Fibroblast of lung (primary cell): ENCODE results near the gene LENG9. TPM values are rescaled to one million over a fixed set of nuclear protein-coding genes. Genes with fewer than 3 reads are reported as not detected.
A peak's percentile ranks its signal among the peaks of the same experiment; 100 is the strongest.

Experiments used
- DNase-seq, 2 donors: peaks; one replicate each; pipeline versions ENCODE4 v3.0.0 to v3.0.0-alpha.2; 2010; ENCODE audit warnings: low read depth in 2 of 2
- H2AFZ ChIP-seq: 2 replicates; pipeline ENCODE4 v1.5.1; 2012; ENCODE audit warnings: low read length, control low read depth, inconsistent platforms
- H3K27ac ChIP-seq: 2 replicates; pipeline ENCODE4 v1.5.1; 2011; ENCODE audit warnings: low read length, control low read depth; ENCODE audit not compliant: insufficient read depth
- H3K27me3 ChIP-seq: 2 replicates; pipeline ENCODE4 v1.5.1; 2011; ENCODE audit warnings: mild to moderate bottlenecking, low read length; ENCODE audit not compliant: control insufficient read depth, insufficient read depth
- H3K36me3 ChIP-seq: 2 replicates; pipeline ENCODE4 v1.5.1; 2011; ENCODE audit warnings: low read length; ENCODE audit not compliant: control insufficient read depth, insufficient read depth
- H3K4me1 ChIP-seq: 2 replicates; pipeline ENCODE4 v1.5.1; 2011; ENCODE audit warnings: low read length; ENCODE audit not compliant: control insufficient read depth, insufficient read depth; ENCODE audit errors: extremely low read depth
- H3K4me2 ChIP-seq: 2 replicates; pipeline ENCODE4 v1.5.1; 2011; ENCODE audit warnings: low read length, control low read depth; ENCODE audit not compliant: insufficient read depth; ENCODE audit errors: extremely low read depth
- H3K4me3 ChIP-seq, 4 experiments: fragments of 200-600 bp in 1 of 4; sonication (generic) in 1 of 4; replicated peaks in 1 of 4; 2 replicates each; pipeline ENCODE4 v1.5.1; 2011 to 2016; ENCODE audit warnings: low read length in 4 of 4, low read depth in 3 of 4, mild to moderate bottlenecking in 3 of 4, control low read depth in 2 of 4, inconsistent platforms in 1 of 4, mixed read lengths in 1 of 4; ENCODE audit not compliant: insufficient read depth in 1 of 4; ENCODE audit errors: control extremely low read depth in 1 of 4
- H3K79me2 ChIP-seq: 2 replicates; pipeline ENCODE4 v1.5.1; 2012; ENCODE audit warnings: mild to moderate bottlenecking, low read length, inconsistent platforms; ENCODE audit not compliant: control insufficient read depth, insufficient read depth
- H3K9ac ChIP-seq: 2 replicates; pipeline ENCODE4 v1.5.1; 2011; ENCODE audit warnings: mild to moderate bottlenecking, low read length, control low read depth; ENCODE audit not compliant: insufficient read depth
- H3K9me3 ChIP-seq: 2 replicates; pipeline ENCODE4 v1.5.1; 2012; ENCODE audit warnings: low read depth, low read length; ENCODE audit not compliant: control insufficient read depth, insufficient read depth
- H4K20me1 ChIP-seq: 2 replicates; pipeline ENCODE4 v1.5.1; 2011; ENCODE audit warnings: low read length; ENCODE audit not compliant: control insufficient read depth, insufficient read depth; ENCODE audit errors: extremely low read depth
- EZH2 ChIP-seq: IDR thresholded peaks from 2 replicates; pipeline ENCODE4 v1.5.1; 2012; ENCODE audit warnings: low read length, control low read depth, mild to moderate bottlenecking; ENCODE audit errors: missing control alignments
- polyA plus RNA-seq, 2 donors: library from polyadenylated mRNA; depleted of rRNA in 1 of 2; stranded (reverse) in 1 of 2; unstranded in 1 of 2; fragments of >200 nt; gene quantifications; 2 replicates each; pipeline ENCODE4 v1.2.1, GENCODE V29; 2011 to 2012; ENCODE audit warnings: missing spikeins in 1 of 2
- total RNA-seq: library from RNA; depleted of rRNA; stranded (reverse); fragments of >200 nt; gene quantifications from 2 replicates; pipeline ENCODE4 v1.2.1, GENCODE V29; 2014
- TF ChIP-seq, protein P1 (sequence below), 2 donors: IDR thresholded peaks in 1 of 2; conservative IDR thresholded peaks in 1 of 2; 1 replicate in 1 of 2; 2 replicates in 1 of 2; pipeline ENCODE4 v1.5.1; 2011 to 2012; ENCODE audit warnings: low read length in 2 of 2, control low read depth in 1 of 2, inconsistent platforms in 1 of 2, low read depth in 1 of 2, mild to moderate bottlenecking in 1 of 2

The LENG9 gene
- total and polyA plus RNA-seq, 2 donors (not counting 1 experiment from before 2014, with no cell fraction given), result 0.84 to 16.7 TPM

DNA sequence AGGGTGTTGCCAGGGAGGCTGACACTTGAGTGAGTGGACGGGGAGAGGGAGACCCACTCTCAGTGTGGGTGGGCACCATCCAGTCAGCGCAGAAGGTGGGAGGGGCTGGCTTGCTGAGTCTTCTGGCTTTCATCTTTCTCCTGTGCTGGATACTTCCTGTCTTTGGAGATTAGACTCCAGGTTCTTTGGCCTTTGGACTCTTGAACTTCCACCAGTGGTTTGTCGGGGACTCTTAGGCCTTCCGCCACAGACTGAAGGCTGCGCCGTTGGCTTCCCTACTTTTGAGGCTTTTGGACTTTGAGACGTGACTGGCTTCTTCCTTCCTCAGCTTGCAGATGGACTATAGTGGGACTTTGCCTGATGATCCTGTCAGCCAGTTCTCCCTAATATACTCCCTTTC is 18.8 kb downstream of the LENG9 start:
- H3K27ac ChIP-seq, result no peak overlapping the region
- no peaks in the 10 kb centered on the region for H3K4me1 ChIP-seq
- no peak overlapping the region for H3K9ac ChIP-seq
- H3K36me3 ChIP-seq, result peaks cover 3% of the 10 kb centered on the region
- DNase-seq, result no peak
- H3K9me3 ChIP-seq, result no peaks in the 10 kb centered on the region
- no peaks in the 10 kb centered on the region for H3K27me3 ChIP-seq
- H2AFZ ChIP-seq, result no peak overlapping the region
- no peak overlapping the region for H3K4me3 ChIP-seq
- peaks cover 25% of the 10 kb centered on the region for H3K79me2 ChIP-seq
- no peak overlapping the region for H3K4me2 ChIP-seq
- no peaks in the 10 kb centered on the region for H4K20me1 ChIP-seq
- TF ChIP-seq EZH2, result no peak
- TF ChIP-seq, protein P1, sequence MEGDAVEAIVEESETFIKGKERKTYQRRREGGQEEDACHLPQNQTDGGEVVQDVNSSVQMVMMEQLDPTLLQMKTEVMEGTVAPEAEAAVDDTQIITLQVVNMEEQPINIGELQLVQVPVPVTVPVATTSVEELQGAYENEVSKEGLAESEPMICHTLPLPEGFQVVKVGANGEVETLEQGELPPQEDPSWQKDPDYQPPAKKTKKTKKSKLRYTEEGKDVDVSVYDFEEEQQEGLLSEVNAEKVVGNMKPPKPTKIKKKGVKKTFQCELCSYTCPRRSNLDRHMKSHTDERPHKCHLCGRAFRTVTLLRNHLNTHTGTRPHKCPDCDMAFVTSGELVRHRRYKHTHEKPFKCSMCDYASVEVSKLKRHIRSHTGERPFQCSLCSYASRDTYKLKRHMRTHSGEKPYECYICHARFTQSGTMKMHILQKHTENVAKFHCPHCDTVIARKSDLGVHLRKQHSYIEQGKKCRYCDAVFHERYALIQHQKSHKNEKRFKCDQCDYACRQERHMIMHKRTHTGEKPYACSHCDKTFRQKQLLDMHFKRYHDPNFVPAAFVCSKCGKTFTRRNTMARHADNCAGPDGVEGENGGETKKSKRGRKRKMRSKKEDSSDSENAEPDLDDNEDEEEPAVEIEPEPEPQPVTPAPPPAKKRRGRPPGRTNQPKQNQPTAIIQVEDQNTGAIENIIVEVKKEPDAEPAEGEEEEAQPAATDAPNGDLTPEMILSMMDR (conservative IDR thresholded peaks at IDR 0.05 in 1 of 2, IDR thresholded peaks at IDR 0.05 in 1 of 2; ENCODE audit: low read depth in 1 of 2, low read length in 2 of 2), result no peak

DNA sequence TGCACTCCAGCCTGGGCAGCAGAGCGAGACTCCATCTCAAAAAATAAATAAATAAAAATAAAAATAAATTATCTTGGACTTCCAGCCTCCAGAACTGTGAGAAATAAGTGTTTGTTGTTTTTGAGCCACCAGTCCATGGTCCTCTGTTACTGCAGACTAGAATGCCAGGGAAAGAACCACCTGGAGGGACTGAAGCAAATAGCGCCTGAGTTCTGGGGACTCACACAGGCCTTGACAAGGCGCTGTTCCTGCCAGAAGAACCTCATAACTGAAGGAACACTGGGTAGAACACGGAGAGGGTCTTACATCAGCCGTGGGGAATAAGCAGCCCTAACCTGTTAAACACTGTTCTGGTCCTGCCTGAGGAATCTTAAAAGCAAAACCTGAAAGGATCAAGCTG is 22.9 kb downstream of the LENG9 start:
- Histone ChIP-seq H3K27me3 (no peaks in the 10 kb centered on the region), H3K9ac (no peak overlapping the region), H2AFZ (no peak overlapping the region), H3K4me3 (no peak overlapping the region), H3K4me1 (no peaks in the 10 kb centered on the region), H3K4me2 (no peak overlapping the region), H4K20me1 (peaks cover 2% of the 10 kb centered on the region), H3K36me3 (peaks cover 3% of the 10 kb centered on the region), H3K9me3 (no peaks in the 10 kb centered on the region), H3K27ac (no peak overlapping the region), H3K79me2 (no peaks in the 10 kb centered on the region)
- TF ChIP-seq, protein P1 (conservative IDR thresholded peaks at IDR 0.05 in 1 of 2, IDR thresholded peaks at IDR 0.05 in 1 of 2; ENCODE audit: low read depth in 1 of 2, low read length in 2 of 2), result no peak
- no peak for TF ChIP-seq EZH2
- no peak for DNase-seq

DNA sequence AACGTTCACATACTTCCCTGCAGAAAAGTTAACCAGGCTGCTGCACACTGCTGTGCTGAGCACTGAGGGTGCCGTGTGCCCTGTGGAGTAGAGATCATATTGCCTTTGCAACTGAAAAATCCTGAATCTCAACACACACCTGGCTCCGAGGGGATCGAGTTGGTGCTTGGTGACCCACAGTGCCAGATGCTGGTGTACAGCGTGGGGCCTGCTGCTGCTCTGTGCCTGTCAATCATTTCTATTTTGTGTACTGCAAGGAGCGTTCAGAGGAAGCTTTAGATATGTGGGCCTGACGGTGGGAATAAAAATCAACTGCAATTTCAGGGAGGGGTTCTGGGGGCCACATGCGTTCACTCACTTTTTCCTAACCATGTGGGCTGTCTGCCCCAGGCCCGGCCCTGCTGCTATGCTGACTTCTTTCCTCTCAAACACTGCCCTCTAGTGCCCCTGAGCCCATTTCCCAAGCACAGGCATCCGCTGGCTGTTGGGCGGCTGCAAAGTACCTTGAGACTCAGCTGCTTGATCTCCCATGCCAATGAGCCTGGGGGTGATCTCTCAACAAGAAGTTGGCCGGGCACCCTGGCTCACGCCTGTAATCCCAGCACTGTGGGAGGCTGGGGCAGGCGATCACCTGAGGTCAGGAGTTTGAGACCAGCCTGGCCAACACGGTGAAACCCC is 24.3 kb downstream of the LENG9 start:
- Histone ChIP-seq H3K4me1 (no peaks in the 10 kb centered on the region), H2AFZ (no peak overlapping the region), H3K4me2 (no peak overlapping the region), H3K4me3 (no peak overlapping the region), H4K20me1 (peaks cover 2% of the 10 kb centered on the region), H3K27me3 (no peaks in the 10 kb centered on the region), H3K9ac (no peak overlapping the region), H3K79me2 (no peaks in the 10 kb centered on the region), H3K36me3 (no peaks in the 10 kb centered on the region), H3K9me3 (no peaks in the 10 kb centered on the region), H3K27ac (no peak overlapping the region)
- peak; percentile 28 to 34 for DNase-seq
- TF ChIP-seq EZH2, result no peak
- TF ChIP-seq, protein P1 (conservative IDR thresholded peaks at IDR 0.05 in 1 of 2, IDR thresholded peaks at IDR 0.05 in 1 of 2; ENCODE audit: low read depth in 1 of 2, low read length in 2 of 2), result peak; percentile 38 to 56
